Coronary artery (tissue), 2 donors: ENCODE data around the gene ZNF14.
"Not testable (repeated sequence)": the region's sequence is repeated elsewhere in the genome, so short reads cannot be mapped to it uniquely, and the experiment has no call there.

Source experiments
- DNase-seq: peaks from one replicate; pipeline ENCODE4 v3.0.0-alpha.2; 2017; ENCODE audit warnings: low spot score
- H3K27ac ChIP-seq, 2 donors: fragments of 200-600 bp; sonication (generic); one replicate each; pipeline ENCODE4 v1.5.1; 2016 to 2019
- H3K4me3 ChIP-seq: fragments of 200-600 bp; sonication (generic); 2 replicates; pipeline ENCODE4 v1.5.1; 2016; ENCODE audit warnings: mild to moderate bottlenecking, moderate library complexity
- CTCF ChIP-seq: fragments of 200-600 bp; sonication (generic); IDR thresholded peaks from one replicate; pipeline ENCODE4 v1.5.1; 2019; ENCODE audit warnings: antibody characterized with exemption

The ZNF14 gene

DNA sequence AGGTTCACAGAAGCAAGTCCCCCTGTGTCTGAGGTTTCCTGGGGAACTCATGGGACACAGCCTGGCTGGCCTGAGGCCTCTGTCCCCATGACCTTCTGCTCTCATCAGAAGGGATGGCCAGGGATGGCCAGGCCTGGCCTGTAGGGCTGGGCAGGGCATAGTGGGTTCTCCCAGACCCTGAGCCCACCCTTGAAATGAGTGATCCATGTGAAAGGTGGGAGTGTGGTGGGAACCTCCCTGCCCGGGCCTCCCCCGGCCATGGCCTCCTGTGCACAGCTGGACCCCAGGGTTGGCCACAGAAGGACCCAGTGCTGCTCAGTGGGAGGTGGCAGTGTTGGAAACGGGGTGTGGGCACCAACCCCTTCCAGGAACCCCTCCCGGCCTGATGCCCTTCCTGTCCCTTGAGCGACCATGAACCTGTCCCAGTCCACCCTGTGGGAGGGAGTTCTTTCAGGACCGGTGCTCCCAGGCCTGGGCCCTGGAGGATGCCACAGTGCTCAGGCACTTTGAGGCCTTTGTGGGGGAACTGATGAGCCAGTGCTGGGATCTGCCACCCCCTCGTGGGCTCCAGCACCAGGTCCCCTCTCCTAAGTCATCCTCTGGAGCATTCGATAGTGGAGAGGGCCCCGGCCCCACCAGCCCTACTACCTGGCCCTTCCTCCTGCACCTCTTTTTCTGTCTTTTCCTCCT lies 15.5 kb upstream of the ZNF14 start:
- Histone ChIP-seq H3K4me3 (no peak overlapping the region), H3K27ac (no peak overlapping the region)
- no peak for TF ChIP-seq CTCF
- peak; percentile 54 for DNase-seq

DNA sequence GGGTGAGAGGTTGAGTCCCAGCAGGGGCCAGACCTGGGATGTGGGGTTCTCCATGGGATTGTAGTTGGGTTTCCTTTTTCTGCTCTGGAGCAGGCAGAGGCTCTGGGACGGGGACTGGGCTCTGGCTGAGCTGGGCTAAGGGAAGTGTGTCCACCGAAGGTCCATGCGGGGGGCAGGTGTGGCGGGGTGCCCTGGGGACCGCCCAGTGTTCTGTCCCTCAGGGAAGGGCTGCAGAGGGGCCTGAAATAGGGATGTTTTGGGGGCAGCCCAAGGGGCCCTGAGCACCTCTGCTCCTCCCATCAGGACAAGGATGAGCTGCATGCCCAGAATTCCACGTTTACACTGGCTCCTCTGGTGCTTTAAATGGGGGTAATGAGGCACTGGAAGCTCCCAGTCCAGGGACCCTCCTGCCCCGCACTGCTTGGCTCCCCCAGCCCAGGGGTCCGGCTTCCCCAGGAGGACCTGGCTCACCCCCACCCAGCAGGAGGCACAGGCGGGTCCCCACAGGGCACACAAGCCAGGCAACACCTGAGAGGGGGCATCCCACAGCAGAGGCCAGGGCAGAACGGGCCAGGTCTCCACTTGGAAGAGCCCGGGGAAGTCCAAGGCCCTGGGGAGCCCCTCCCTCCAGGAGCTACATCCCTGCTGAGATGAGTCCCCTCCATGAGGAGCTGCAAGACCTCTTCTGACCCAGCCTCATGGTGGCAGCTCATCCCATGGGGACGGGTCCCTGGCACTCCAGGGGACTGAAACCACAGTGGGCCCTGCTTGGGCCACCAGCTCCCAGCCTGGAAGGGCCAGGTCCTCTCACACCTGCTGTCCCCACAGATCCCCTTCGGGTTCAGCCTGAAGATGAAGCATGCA lies 14.7 kb upstream of the ZNF14 start:
- no peak for TF ChIP-seq CTCF
- Histone ChIP-seq H3K4me3 (no peak overlapping the region), H3K27ac (no peak overlapping the region)
- peak; percentile 57 for DNase-seq

GRCh38 chr19:19746286-19747213 lies 13.6 kb upstream of the ZNF14 start:
- H3K4me3 ChIP-seq = no peak overlapping the region
- DNase-seq = peak; percentile 58
- no peak overlapping the region for H3K27ac ChIP-seq
- TF ChIP-seq CTCF = no peak

DNA sequence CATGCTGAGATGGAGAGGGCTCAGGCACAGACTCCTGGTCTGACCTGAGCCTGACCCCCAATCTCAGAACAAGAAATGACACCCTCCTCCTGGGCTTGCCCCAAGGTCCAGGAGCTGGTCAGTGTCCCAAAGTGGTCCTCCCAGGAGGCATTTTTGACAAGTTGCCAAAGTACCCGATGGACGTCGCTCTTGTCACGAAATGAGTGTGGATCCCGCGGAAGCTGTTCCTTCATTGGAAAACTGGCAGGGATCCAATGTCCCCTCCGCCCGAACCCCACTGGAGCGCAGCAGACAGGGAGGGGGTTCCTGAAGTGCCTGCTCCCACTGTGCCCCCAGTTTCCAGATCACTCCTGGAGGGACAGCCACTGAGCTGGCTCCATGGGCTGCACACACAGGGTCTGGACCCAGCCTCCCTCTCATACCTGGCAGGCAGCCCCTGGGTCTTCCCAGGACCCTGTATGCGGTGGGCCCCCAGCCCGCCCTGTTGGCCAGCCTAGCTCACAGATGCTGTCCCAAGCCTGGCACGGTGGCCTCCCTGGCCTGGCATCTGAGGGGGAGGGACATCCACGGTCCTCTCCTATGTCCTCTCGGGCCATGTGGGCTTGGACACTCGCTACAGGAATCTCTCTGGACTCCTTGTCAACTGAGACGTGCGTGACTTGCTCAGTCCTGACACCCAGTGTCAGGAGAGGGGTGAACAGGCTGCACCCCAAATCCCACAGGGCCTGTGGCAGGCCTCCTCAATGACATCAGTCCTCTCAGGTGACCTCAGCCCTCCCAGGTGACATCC lies 12.8 kb upstream of the ZNF14 start:
- TF ChIP-seq CTCF = no peak
- no peak for DNase-seq
- no peak overlapping the region for H3K27ac ChIP-seq
- no peak overlapping the region for H3K4me3 ChIP-seq

DNA sequence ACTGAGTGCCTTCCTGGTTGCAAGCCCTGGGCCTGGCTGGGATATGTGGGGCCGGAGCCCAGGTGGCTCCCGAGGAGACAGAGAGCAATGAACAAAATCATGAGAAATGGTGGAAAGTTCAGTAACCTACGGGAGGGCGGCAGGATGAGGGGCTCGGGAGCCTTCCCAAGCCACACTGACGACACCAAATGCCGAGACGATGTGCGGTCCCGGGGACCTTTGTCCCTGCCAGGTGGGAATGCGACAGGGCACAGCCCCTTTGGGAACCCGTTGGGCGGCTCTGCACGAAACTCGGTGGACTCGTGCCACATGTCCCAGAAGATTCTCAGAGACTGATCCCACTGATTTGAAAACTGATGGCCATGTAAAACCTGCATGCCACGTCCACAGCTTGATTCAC lies 11.7 kb upstream of the ZNF14 start:
- DNase-seq = peak; percentile 67
- TF ChIP-seq CTCF = no peak
- Histone ChIP-seq H3K27ac (no peak overlapping the region), H3K4me3 (no peak overlapping the region)

GRCh38 chr19:19743921-19744320 lies 11.0 kb upstream of the ZNF14 start:
- H3K27ac ChIP-seq, DNase-seq, H3K4me3 ChIP-seq: not testable (repeated sequence)
